HepG2 (cell line): ENCODE results near the gene NDRG3. TPM values are rescaled to one million over a fixed set of nuclear protein-coding genes. Genes with fewer than 3 reads are reported as not detected.
A peak's percentile ranks its signal among the peaks of the same experiment; 100 is the strongest.

Experiments
- ARNT2 ChIP-seq: sonication (generic); formaldehyde crosslinking; IDR thresholded peaks from 2 replicates; pipeline ENCODE4 v1.8.0; 2022; ENCODE audit warnings: mild to moderate bottlenecking, low read depth, missing genetic modification reagents, moderate library complexity
- BCL6 ChIP-seq: IDR thresholded peaks from 2 replicates; pipeline ENCODE4 v1.6.1; 2016; ENCODE audit warnings: missing genetic modification reagents, missing compliant biosample characterization
- BRD4 ChIP-seq: sonication (generic); formaldehyde crosslinking; IDR thresholded peaks from 2 replicates; pipeline ENCODE4 v1.4.0; 2020; ENCODE audit warnings: missing genetic modification reagents
- DR1 ChIP-seq: sonication (generic); formaldehyde crosslinking; IDR thresholded peaks from 2 replicates; pipeline ENCODE4 v1.8.0; 2021; ENCODE audit warnings: mild to moderate bottlenecking, missing genetic modification reagents, inconsistent platforms
- KDM6A ChIP-seq: IDR thresholded peaks from 2 replicates; pipeline ENCODE4 v1.6.1; 2016; ENCODE audit warnings: low read depth
- KMT2B ChIP-seq: IDR thresholded peaks from 2 replicates; pipeline ENCODE4 v1.6.1; 2016; ENCODE audit warnings: missing genetic modification reagents, missing compliant biosample characterization
- NKX3-1 ChIP-seq: sonication (generic); formaldehyde crosslinking; IDR thresholded peaks from 2 replicates; pipeline ENCODE4 v1.5.0; 2020; ENCODE audit warnings: missing genetic modification reagents
- PHF21A ChIP-seq: sonication (generic); formaldehyde crosslinking; IDR thresholded peaks from 2 replicates; pipeline ENCODE4 v1.5.0; 2020; ENCODE audit warnings: mild to moderate bottlenecking, missing genetic modification reagents
- RBFOX2 ChIP-seq: fragments of 200-400 bp; formaldehyde crosslinking; IDR thresholded peaks from 2 replicates; pipeline ENCODE4 v1.6.1; 2017; ENCODE audit warnings: low read depth, mild to moderate bottlenecking, low read length
- RFX1 ChIP-seq: fragments of 450-650 bp; IDR thresholded peaks from 2 replicates; pipeline ENCODE4 v1.6.1; 2017
- SATB2 ChIP-seq: sonication (generic); formaldehyde crosslinking; IDR thresholded peaks from 2 replicates; pipeline ENCODE4 v1.5.0; 2020; ENCODE audit warnings: missing genetic modification reagents
- SMYD3 ChIP-seq: sonication (generic); formaldehyde crosslinking; IDR thresholded peaks from 2 replicates; pipeline ENCODE4 v1.8.1; 2023; ENCODE audit warnings: mild to moderate bottlenecking, missing genetic modification reagents
- SNAPC2 ChIP-seq: sonication (generic); formaldehyde crosslinking; IDR thresholded peaks from 2 replicates; pipeline ENCODE4 v1.8.1; 2022; ENCODE audit warnings: mild to moderate bottlenecking, missing genetic modification reagents
- ZBTB7B ChIP-seq: sonication (generic); formaldehyde crosslinking; IDR thresholded peaks from 2 replicates; pipeline ENCODE4 v1.4.0; 2020; ENCODE audit warnings: missing genetic modification reagents
- ZFP36L1 ChIP-seq: sonication (generic); formaldehyde crosslinking; IDR thresholded peaks from 2 replicates; pipeline ENCODE4 v1.8.0; 2022; ENCODE audit warnings: mild to moderate bottlenecking, missing genetic modification reagents, moderate library complexity
- ZKSCAN5 ChIP-seq: sonication (generic); formaldehyde crosslinking; IDR thresholded peaks from 2 replicates; pipeline ENCODE4 v1.5.1; 2020; ENCODE audit warnings: mild to moderate bottlenecking, missing genetic modification reagents
- ZNF274 ChIP-seq: sonication (generic); formaldehyde crosslinking; IDR thresholded peaks from 2 replicates; pipeline ENCODE4 v1.5.1; 2020; ENCODE audit warnings: mild to moderate bottlenecking, missing genetic modification reagents
- ZNF33A ChIP-seq: sonication (generic); formaldehyde crosslinking; IDR thresholded peaks from 2 replicates; pipeline ENCODE4 v1.5.1; 2020; ENCODE audit warnings: missing genetic modification reagents, mild to moderate bottlenecking, moderate library complexity, borderline replicate concordance
- ZNF644 ChIP-seq: IDR thresholded peaks from 2 replicates; pipeline ENCODE4 v1.6.1; 2016; ENCODE audit warnings: low read depth
- ZNF766 ChIP-seq: sonication (generic); formaldehyde crosslinking; IDR thresholded peaks from 2 replicates; pipeline ENCODE4 v1.5.0; 2020; ENCODE audit warnings: missing genetic modification reagents, borderline replicate concordance
- ZSCAN31 ChIP-seq: sonication (generic); formaldehyde crosslinking; IDR thresholded peaks from 2 replicates; pipeline ENCODE4 v1.5.0; 2020; ENCODE audit warnings: low read depth, mild to moderate bottlenecking, missing genetic modification reagents
- polyA plus RNA-seq, 8 experiments: library from polyadenylated mRNA; depleted of rRNA in 3 of 8; stranded (reverse) in 7 of 8; unstranded in 1 of 8; fragments of >200 nt; fragmentation: Illumina TruSeq in 4 of 8; extraction: Trizol in 4 of 8; gene quantifications; 2 replicates each; pipeline versions ENCODE4 v1.2.1 to v1.2.3, GENCODE V29; 2011 to 2016; ENCODE audit warnings: low read depth in 4 of 8, missing spikeins in 1 of 8, mixed read lengths in 1 of 8; ENCODE audit not compliant: insufficient read depth in 1 of 8
- total RNA-seq, 5 experiments: library from RNA; depleted of rRNA; stranded (reverse); fragments of >200 nt; fragmentation: Illumina TruSeq; extraction: Trizol; gene quantifications; 2 replicates each; pipeline ENCODE4 v1.2.3, GENCODE V29; 2016; ENCODE audit warnings: low read depth in 1 of 5
- TF ChIP-seq, protein P1 (sequence below), 2 experiments: sonication (generic) in 1 of 2; formaldehyde crosslinking in 1 of 2; IDR thresholded peaks; 2 replicates each; pipeline versions ENCODE4 v1.4.0 to v1.6.1; 2016 to 2020; ENCODE audit warnings: borderline replicate concordance in 1 of 2, low read depth in 1 of 2, mild to moderate bottlenecking in 1 of 2, missing genetic modification reagents in 1 of 2
- TF ChIP-seq, protein P2 (sequence below): IDR thresholded peaks from 2 replicates; pipeline ENCODE4 v1.6.1; 2016
- TF ChIP-seq, protein P3 (sequence below): sonication (generic); formaldehyde crosslinking; IDR thresholded peaks from 2 replicates; pipeline ENCODE4 v1.8.0; 2023; ENCODE audit warnings: mild to moderate bottlenecking, missing genetic modification reagents

The NDRG3 gene
- total and polyA plus RNA-seq, 2 of the 13 experiments (the other 11 are each of a cell fraction or from before 2014, with no cell fraction given) = 36.0 to 40.5 TPM

DNA sequence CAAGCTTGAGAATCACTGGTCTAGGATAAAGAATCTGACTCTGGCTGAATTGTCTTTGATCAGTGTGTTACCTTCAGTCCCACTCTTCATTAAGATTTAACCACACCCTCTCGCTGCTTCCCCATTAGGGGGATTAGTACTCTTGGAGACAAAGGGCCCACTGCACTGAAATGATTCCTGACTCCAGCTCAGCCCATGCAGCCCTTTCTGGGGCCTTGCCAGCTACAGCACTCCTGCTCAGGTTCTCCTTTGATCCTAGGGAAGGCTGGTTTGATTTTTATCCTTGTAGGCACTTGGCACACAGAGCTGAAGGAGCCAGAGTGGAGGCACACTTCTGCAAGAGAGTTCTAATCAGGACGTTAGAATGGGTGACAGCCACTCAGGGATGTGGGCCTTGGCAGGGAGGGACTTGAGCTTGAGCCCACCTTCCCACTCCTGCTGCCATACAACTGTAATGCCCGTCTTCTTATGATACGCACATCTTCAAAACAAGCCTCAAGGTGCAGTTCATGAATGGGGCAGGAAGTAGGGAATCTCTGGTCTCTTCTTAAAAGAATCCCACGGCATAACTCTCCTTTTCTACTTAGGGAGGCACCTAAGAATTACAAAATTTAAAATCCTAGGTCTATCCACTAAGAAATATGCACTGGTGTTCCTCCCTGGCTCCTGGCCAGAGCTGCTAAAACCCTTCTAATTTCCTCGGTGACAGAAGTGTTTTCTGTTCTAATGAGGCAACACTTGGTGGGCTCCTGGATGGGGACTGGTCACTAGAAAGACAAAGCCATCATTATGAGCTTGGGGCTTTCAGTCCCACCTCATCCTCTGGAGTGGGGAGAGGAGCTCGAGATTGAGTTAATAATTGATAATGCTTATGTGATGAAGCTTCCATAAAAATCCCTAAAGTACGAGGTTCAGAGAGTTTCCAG lies 98.4 kb downstream of the NDRG3 start (continued):
- TF ChIP-seq, protein P1, sequence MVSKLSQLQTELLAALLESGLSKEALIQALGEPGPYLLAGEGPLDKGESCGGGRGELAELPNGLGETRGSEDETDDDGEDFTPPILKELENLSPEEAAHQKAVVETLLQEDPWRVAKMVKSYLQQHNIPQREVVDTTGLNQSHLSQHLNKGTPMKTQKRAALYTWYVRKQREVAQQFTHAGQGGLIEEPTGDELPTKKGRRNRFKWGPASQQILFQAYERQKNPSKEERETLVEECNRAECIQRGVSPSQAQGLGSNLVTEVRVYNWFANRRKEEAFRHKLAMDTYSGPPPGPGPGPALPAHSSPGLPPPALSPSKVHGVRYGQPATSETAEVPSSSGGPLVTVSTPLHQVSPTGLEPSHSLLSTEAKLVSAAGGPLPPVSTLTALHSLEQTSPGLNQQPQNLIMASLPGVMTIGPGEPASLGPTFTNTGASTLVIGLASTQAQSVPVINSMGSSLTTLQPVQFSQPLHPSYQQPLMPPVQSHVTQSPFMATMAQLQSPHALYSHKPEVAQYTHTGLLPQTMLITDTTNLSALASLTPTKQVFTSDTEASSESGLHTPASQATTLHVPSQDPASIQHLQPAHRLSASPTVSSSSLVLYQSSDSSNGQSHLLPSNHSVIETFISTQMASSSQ (IDR thresholded peaks at IDR 0.05; ENCODE audit: low read depth) = peak; percentile 85
- TF ChIP-seq, protein P1 (CRISPR knock-in tag; IDR thresholded peaks at IDR 0.05; ENCODE audit: borderline replicate concordance) = peak; percentile 80; the same call in 1 of the 2 replicates
- TF ChIP-seq ZKSCAN5 (CRISPR knock-in tag) = no peak
- TF ChIP-seq ARNT2 (CRISPR knock-in tag) = 0 out of 2 replicates have a peak, but pooled peaks have one; percentile 42
- no peak for TF ChIP-seq ZSCAN31 (CRISPR knock-in tag)
- TF ChIP-seq SATB2 (CRISPR knock-in tag) = peak; percentile 41; the same call in 1 of the 2 replicates
- 0 out of 2 replicates have a peak, but pooled peaks have one; percentile 11 for TF ChIP-seq PHF21A (CRISPR knock-in tag)
- 0 out of 2 replicates have a peak, but pooled peaks have one; percentile 21 for TF ChIP-seq RBFOX2
- TF ChIP-seq, protein P2, sequence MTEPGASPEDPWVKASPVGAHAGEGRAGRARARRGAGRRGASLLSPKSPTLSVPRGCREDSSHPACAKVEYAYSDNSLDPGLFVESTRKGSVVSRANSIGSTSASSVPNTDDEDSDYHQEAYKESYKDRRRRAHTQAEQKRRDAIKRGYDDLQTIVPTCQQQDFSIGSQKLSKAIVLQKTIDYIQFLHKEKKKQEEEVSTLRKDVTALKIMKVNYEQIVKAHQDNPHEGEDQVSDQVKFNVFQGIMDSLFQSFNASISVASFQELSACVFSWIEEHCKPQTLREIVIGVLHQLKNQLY (CRISPR knock-in tag) = 0 out of 2 replicates have a peak, but pooled peaks have one; percentile 15
- TF ChIP-seq, protein P3, sequence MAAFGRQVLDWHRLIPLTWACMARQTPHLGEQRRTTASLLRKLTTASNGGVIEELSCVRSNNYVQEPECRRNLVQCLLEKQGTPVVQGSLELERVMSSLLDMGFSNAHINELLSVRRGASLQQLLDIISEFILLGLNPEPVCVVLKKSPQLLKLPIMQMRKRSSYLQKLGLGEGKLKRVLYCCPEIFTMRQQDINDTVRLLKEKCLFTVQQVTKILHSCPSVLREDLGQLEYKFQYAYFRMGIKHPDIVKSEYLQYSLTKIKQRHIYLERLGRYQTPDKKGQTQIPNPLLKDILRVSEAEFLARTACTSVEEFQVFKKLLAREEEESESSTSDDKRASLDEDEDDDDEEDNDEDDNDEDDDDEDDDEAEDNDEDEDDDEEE (CRISPR knock-in tag) = peak; percentile 87
- peak; percentile 64; the same call in 1 of the 2 replicates for TF ChIP-seq ZBTB7B (CRISPR knock-in tag)
- peak; percentile 59; the same call in 1 of the 2 replicates for TF ChIP-seq KDM6A (CRISPR knock-in tag)
- 0 out of 2 replicates have a peak, but pooled peaks have one; percentile 18 for TF ChIP-seq BRD4 (CRISPR knock-in tag)
- TF ChIP-seq ZNF644 (CRISPR knock-in tag) = peak; percentile 66
- no peak for TF ChIP-seq ZNF33A (CRISPR knock-in tag)
- peak; percentile 77 for TF ChIP-seq BCL6 (CRISPR knock-in tag)
- 0 out of 2 replicates have a peak, but pooled peaks have one; percentile 22 for TF ChIP-seq NKX3-1 (CRISPR knock-in tag)
- TF ChIP-seq DR1 (CRISPR knock-in tag) = 0 out of 2 replicates have a peak, but pooled peaks have one; percentile 25
- 0 out of 2 replicates have a peak, but pooled peaks have one; percentile 19 for TF ChIP-seq ZFP36L1 (CRISPR knock-in tag)
- TF ChIP-seq ZNF766 (CRISPR knock-in tag) = 0 out of 2 replicates have a peak, but pooled peaks have one; percentile 29
- no peak; the same call in 1 of the 2 replicates for TF ChIP-seq KMT2B
- no peak for TF ChIP-seq RFX1
- peak; percentile 60; the same call in 1 of the 2 replicates for TF ChIP-seq SNAPC2 (CRISPR knock-in tag)
- TF ChIP-seq ZNF274 = 0 out of 2 replicates have a peak, but pooled peaks have one; percentile 29
- TF ChIP-seq SMYD3 (CRISPR knock-in tag) = 0 out of 2 replicates have a peak, but pooled peaks have one; percentile 38
